ENCODE results near the gene LEKR1. TPM values are rescaled to one million over a fixed set of nuclear protein-coding genes. Genes with fewer than 3 reads are reported as not detected.
A peak's percentile ranks its signal among the peaks of the same experiment; 100 is the strongest.

The LEKR1 gene
- 1 to 10 TPM; 2.1 to 2.9 TPM for total RNA-seq
- under 1 TPM; 0.53 to 0.55 TPM for polyA plus RNA-seq

DNA sequence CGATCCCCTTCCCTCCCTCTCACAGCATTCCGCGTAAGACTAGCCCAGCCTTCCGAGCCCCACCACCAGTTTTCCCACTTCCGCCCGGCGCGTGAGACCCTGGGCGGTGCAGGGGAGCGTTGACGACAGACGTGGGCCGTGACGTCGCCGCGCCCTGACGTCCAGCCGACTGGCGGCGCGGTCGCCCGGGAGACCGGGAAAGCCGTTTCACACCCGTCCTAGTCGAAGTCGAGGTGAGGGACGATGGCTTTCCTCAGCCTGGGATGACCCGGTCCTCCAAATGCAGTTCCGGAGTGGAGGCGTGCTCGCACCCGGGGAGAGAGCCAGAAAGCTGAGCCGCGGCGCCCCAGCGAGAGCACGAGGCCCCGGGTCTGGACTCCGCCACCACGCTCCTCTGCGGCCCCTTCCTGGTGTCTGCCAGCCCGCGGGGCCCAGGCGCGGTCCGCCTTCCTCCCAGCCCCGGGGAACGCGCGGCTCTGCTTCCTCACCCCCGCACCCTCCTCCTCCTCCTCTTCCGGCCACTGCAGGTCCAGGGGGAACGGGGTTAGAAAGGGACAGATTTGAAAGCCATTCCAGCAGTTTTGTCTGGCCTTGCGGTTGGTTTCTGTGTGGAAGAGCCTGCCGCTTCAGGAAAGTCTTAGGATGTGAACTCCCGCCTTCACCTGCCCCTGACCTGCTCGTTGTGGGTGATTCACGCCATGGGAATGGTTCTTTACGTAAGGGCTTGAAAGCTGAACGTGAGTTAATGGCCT lies at the start of gene LEKR1:
TSS of gene LEKR1 (plus strand) at position 210 of the 752 bp plus-strand sequence. CDS start 2,977 bp downstream, outside the sequence.
- Histone ChIP-seq H3K27me3 (ENCODE audit: insufficient read depth, low read length) (no peaks in the 10 kb centered on the region), H3K27ac (ENCODE audit: low read depth, low read length) (peak within 1 kb of the TSS; percentile 73), H3K4me1 (ENCODE audit: insufficient read depth, low read length) (peaks cover 6% of the 10 kb centered on the region), H3K4me3 (ENCODE audit: low read length in 2 of 2) (peak within 1 kb of the TSS; percentile 58 to 83), H3K9me3 (ENCODE audit: control insufficient read depth in 1 of 2, low read length in 2 of 2) (no peaks in the 10 kb centered on the region), H3K36me3 (ENCODE audit: insufficient read depth, low read length) (no peaks in the 10 kb centered on the region)
- peak within 1 kb of the TSS; percentile 89 to 98 (median 95) for H3K4me3 Mint-ChIP-seq
- peaks cover 0 to 7% of the 10 kb centered on the region in 2 donors for H3K36me3 Mint-ChIP-seq
- no peaks in the 10 kb centered on the region for H3K9me3 Mint-ChIP-seq
- ChIA-PET POLR2A (ENCODE audit: partially characterized antibody) (interaction anchor here (0.6 to 3.1 kb wide), 11 partner anchors 10 to 334 kb away, joined by 3 to 50 read pairs (median 4); partner anchors contain the start of genes CCNL1 and SSR3), CTCF (ENCODE audit: partially characterized antibody) (interaction anchor here (1.4 to 1.5 kb wide), 2 partner anchors 147 to 260 kb away, joined by 3 read pairs; no protein-coding TSS in a partner anchor)
- H3K27ac Mint-ChIP-seq = peak within 1 kb of the TSS; percentile 86 to 99 (median 97)
- intact Hi-C loops (cut with micrococcal nuclease) = loop anchor here (1.0 kb wide), 1 partner anchor 9 kb away; no protein-coding TSS in a partner anchor
- peak; percentile 48 to 71 (median 56) for DNase-seq
- no peaks in the 10 kb centered on the region for H3K27me3 Mint-ChIP-seq
- H3K4me1 Mint-ChIP-seq = peaks cover 10 to 22% (median 15%) of the 10 kb centered on the region in 4 donors

DNA sequence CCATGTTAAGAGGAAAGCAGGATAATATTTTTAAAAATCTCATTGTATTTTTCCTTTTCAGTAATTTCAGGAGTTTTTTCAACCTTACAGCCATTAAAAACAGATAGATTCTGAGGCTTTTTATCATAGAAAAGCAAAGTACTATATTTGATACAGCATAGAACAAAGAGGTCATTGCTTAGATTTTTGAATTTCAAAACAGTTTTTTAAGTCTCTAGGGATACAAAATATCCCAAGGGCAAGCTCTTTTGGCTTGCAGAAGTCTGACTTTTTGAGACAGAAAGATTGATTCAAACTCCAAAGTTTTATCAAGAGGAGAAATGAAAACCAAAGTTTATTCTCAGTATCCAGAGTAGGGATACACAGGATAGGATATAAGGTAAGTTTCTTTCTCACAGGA lies 49.3 kb upstream of the LEKR1 start:
- H3K27me3 Mint-ChIP-seq = peaks cover 0 to 3% of the 10 kb centered on the region in 2 donors
- H3K27ac Mint-ChIP-seq = no peak overlapping the region
- Histone ChIP-seq H3K27me3 (ENCODE audit: insufficient read depth, low read length) (no peaks in the 10 kb centered on the region), H3K4me3 (ENCODE audit: low read length in 2 of 2) (no peak overlapping the region), H3K36me3 (ENCODE audit: insufficient read depth, low read length) (no peaks in the 10 kb centered on the region), H3K27ac (ENCODE audit: low read depth, low read length) (no peak overlapping the region), H3K4me1 (ENCODE audit: insufficient read depth, low read length) (no peaks in the 10 kb centered on the region), H3K9me3 (ENCODE audit: control insufficient read depth in 1 of 2, low read length in 2 of 2) (no peaks in the 10 kb centered on the region)
- POLR2A ChIA-PET (ENCODE audit: partially characterized antibody) = interaction anchor here (1.0 kb wide), 1 partner anchor 16 kb away, joined by 3 read pairs; no protein-coding TSS in a partner anchor
- no peak for DNase-seq
- peaks cover 0 to 2% (median 0%) of the 10 kb centered on the region in 4 donors for H3K4me1 Mint-ChIP-seq
- intact Hi-C loops (cut with micrococcal nuclease) = no loop called here
- no peak overlapping the region for H3K4me3 Mint-ChIP-seq
- no peaks in the 10 kb centered on the region for H3K36me3 Mint-ChIP-seq
- H3K9me3 Mint-ChIP-seq = no peaks in the 10 kb centered on the region
- CTCF ChIA-PET (ENCODE audit: partially characterized antibody) = no interaction called here

DNA sequence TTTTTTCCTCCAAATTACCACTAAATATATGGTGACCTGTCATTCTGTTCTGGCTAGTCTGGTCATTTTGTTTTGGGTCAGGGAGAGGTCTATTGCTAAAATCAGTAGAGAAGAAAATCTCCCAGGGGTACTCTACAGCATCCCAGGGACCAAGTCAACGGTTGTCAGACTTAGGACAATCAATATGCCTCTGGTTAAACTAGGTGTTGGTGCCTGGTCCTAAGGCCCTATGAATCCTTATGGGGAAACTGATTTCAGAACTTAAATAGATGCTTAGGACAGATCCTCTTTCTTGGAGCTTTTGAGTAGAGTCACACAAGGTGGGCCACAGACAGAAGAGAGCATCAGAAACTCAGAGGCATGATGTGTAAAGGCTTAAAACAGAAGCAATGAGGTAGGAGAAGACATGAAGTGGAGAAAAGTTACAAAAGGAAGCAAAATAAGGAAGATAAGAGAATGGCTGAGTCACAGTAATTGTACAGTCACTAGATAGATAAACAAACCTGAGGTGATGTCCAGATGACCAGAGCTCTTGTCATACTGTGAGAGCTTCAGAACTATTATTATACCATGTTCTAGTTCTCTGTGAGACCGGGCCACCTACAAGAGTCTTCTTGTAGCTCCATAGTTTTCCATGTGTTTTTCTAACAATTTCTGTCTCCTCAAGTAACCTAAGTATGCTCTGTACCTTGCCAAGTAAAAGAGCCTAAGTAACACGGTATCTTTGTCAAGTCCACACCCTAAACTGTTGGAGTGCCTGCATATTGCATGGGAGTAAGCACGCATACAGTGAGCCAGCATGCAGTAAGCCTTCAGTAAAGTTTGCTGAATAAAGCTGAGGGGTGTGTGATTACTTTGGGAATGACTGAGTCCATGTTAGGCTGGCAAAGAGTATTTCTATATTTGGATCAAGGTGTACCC lies 44.6 kb upstream of the LEKR1 start:
- Mint-ChIP-seq H3K4me3 (no peak overlapping the region), H3K36me3 (peaks cover 0 to 8% of the 10 kb centered on the region in 2 donors), H3K9me3 (peaks cover 0 to 2% (median 0%) of the 10 kb centered on the region in 8 donors), H3K27ac (no peak overlapping the region), H3K27me3 (peaks cover 0 to 2% of the 10 kb centered on the region in 2 donors), H3K4me1 (no peaks in the 10 kb centered on the region)
- no peak for DNase-seq
- no peaks in the 10 kb centered on the region for H3K27me3 ChIP-seq (ENCODE audit: insufficient read depth, low read length)
- H3K9me3 ChIP-seq (ENCODE audit: control insufficient read depth in 1 of 2, low read length in 2 of 2) = no peaks in the 10 kb centered on the region
- H3K4me1 ChIP-seq (ENCODE audit: insufficient read depth, low read length) = no peaks in the 10 kb centered on the region
- no peak overlapping the region for H3K4me3 ChIP-seq (ENCODE audit: low read length in 2 of 2)
- no peaks in the 10 kb centered on the region for H3K36me3 ChIP-seq (ENCODE audit: insufficient read depth, low read length)
- intact Hi-C loops (cut with micrococcal nuclease) = no loop called here
- ChIA-PET POLR2A (ENCODE audit: partially characterized antibody) (no interaction called here), CTCF (ENCODE audit: partially characterized antibody) (no interaction called here)
- no peak overlapping the region for H3K27ac ChIP-seq (ENCODE audit: low read depth, low read length)

GRCh38 chr3:156782319-156782718 lies 43.8 kb upstream of the LEKR1 start:
- CTCF ChIA-PET (ENCODE audit: partially characterized antibody) = no interaction called here

DNA sequence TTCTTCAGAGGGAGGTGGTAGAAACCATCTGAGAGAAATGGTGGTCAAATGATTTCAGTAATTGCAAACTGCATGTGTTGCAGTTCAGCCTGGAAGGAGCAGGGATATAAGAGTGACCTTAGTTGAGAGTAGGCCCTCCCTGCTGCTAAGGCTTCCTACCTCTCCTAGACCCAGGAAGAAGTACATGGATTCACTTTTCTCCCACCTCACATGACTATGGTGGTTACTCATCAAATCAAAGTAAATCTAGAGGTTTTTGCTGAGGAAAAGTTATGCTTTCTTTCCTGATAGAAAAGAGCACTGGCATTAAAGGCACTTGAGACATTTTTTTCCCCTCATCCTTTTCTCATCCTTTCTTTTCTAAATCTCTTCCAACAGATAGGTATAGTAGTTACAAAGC lies 43.2 kb upstream of the LEKR1 start:
- no peaks in the 10 kb centered on the region for H3K4me1 ChIP-seq (ENCODE audit: insufficient read depth, low read length)
- H3K27me3 ChIP-seq (ENCODE audit: insufficient read depth, low read length) = no peaks in the 10 kb centered on the region
- H3K9me3 ChIP-seq (ENCODE audit: control insufficient read depth in 1 of 2, low read length in 2 of 2) = no peaks in the 10 kb centered on the region
- no peak overlapping the region for H3K4me3 ChIP-seq (ENCODE audit: low read length in 2 of 2)
- peaks cover 0 to 2% (median 0%) of the 10 kb centered on the region in 8 donors for H3K9me3 Mint-ChIP-seq
- H3K36me3 ChIP-seq (ENCODE audit: insufficient read depth, low read length) = no peaks in the 10 kb centered on the region
- no peak overlapping the region for H3K27ac ChIP-seq (ENCODE audit: low read depth, low read length)
- H3K27ac Mint-ChIP-seq = no peak overlapping the region
- intact Hi-C loops (cut with micrococcal nuclease) = no loop called here
- ChIA-PET POLR2A (ENCODE audit: partially characterized antibody) (no interaction called here), CTCF (ENCODE audit: partially characterized antibody) (no interaction called here)
- H3K36me3 Mint-ChIP-seq = peaks cover 0 to 14% of the 10 kb centered on the region in 2 donors
- no peak overlapping the region for H3K4me3 Mint-ChIP-seq
- H3K27me3 Mint-ChIP-seq = peaks cover 0 to 2% of the 10 kb centered on the region in 2 donors
- no peak for DNase-seq
- H3K4me1 Mint-ChIP-seq = no peaks in the 10 kb centered on the region

More at GRCh38 chr3:156782319-156782718, 43.8 kb upstream of the LEKR1 start:
- Mint-ChIP-seq H3K4me3 (no peak overlapping the region), H3K36me3 (peaks cover 0 to 8% of the 10 kb centered on the region in 2 donors), H3K9me3 (peaks cover 0 to 2% (median 0%) of the 10 kb centered on the region in 8 donors), H3K4me1 (no peaks in the 10 kb centered on the region), H3K27ac (no peak overlapping the region), H3K27me3 (peaks cover 0 to 2% of the 10 kb centered on the region in 2 donors)
- Histone ChIP-seq H3K36me3 (ENCODE audit: insufficient read depth, low read length) (no peaks in the 10 kb centered on the region), H3K4me1 (ENCODE audit: insufficient read depth, low read length) (no peaks in the 10 kb centered on the region), H3K27ac (ENCODE audit: low read depth, low read length) (no peak overlapping the region), H3K9me3 (ENCODE audit: control insufficient read depth in 1 of 2, low read length in 2 of 2) (no peaks in the 10 kb centered on the region), H3K27me3 (ENCODE audit: insufficient read depth, low read length) (no peaks in the 10 kb centered on the region), H3K4me3 (ENCODE audit: low read length in 2 of 2) (no peak overlapping the region)
- POLR2A ChIA-PET (ENCODE audit: partially characterized antibody) = no interaction called here
- no peak for DNase-seq
- intact Hi-C loops (cut with micrococcal nuclease) = no loop called here

DNA sequence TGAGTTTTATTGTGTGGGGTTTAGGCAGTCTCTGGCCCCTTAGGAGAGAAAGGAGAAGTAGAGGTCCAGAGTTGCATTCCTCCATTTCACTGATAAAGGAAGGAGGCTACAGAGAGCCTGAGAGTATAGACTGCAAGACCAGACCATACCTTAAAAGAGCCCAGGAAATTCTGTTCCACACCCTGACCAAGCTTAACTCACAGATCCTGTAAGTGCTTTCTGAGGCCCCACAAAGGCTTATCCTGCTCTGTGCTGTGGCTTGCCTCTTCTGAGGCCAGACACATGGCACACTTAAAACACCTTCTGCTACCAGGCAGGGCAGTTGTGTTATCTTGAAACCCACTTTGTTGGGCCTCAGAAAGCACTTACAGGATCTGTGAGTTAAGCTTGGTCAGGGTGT lies 39.2 kb upstream of the LEKR1 start:
- CTCF ChIA-PET (ENCODE audit: partially characterized antibody) = no interaction called here
- peaks cover 0 to 17% of the 10 kb centered on the region in 2 donors for H3K36me3 Mint-ChIP-seq
- no peaks in the 10 kb centered on the region for H3K27me3 Mint-ChIP-seq
- Histone ChIP-seq H3K36me3 (ENCODE audit: insufficient read depth, low read length) (no peaks in the 10 kb centered on the region), H3K27ac (ENCODE audit: low read depth, low read length) (no peak overlapping the region), H3K4me1 (ENCODE audit: insufficient read depth, low read length) (no peaks in the 10 kb centered on the region), H3K27me3 (ENCODE audit: insufficient read depth, low read length) (no peaks in the 10 kb centered on the region), H3K9me3 (ENCODE audit: control insufficient read depth in 1 of 2, low read length in 2 of 2) (no peaks in the 10 kb centered on the region), H3K4me3 (ENCODE audit: low read length in 2 of 2) (no peak overlapping the region)
- POLR2A ChIA-PET (ENCODE audit: partially characterized antibody) = no interaction called here
- intact Hi-C loops (cut with micrococcal nuclease) = no loop called here
- H3K9me3 Mint-ChIP-seq = peaks cover 0 to 2% (median 0%) of the 10 kb centered on the region in 8 donors
- no peak overlapping the region for H3K4me3 Mint-ChIP-seq
- no peak for DNase-seq
- peaks cover 0 to under 1% (median 0%) of the 10 kb centered on the region in 4 donors for H3K4me1 Mint-ChIP-seq
- no peak overlapping the region for H3K27ac Mint-ChIP-seq
